Measurements from ENCODE around the gene DGCR6L.
"Not testable (repeated sequence)": the region's sequence is repeated elsewhere in the genome, so short reads cannot be mapped to it uniquely, and the experiment has no call there.

Gene DGCR6L

DNA sequence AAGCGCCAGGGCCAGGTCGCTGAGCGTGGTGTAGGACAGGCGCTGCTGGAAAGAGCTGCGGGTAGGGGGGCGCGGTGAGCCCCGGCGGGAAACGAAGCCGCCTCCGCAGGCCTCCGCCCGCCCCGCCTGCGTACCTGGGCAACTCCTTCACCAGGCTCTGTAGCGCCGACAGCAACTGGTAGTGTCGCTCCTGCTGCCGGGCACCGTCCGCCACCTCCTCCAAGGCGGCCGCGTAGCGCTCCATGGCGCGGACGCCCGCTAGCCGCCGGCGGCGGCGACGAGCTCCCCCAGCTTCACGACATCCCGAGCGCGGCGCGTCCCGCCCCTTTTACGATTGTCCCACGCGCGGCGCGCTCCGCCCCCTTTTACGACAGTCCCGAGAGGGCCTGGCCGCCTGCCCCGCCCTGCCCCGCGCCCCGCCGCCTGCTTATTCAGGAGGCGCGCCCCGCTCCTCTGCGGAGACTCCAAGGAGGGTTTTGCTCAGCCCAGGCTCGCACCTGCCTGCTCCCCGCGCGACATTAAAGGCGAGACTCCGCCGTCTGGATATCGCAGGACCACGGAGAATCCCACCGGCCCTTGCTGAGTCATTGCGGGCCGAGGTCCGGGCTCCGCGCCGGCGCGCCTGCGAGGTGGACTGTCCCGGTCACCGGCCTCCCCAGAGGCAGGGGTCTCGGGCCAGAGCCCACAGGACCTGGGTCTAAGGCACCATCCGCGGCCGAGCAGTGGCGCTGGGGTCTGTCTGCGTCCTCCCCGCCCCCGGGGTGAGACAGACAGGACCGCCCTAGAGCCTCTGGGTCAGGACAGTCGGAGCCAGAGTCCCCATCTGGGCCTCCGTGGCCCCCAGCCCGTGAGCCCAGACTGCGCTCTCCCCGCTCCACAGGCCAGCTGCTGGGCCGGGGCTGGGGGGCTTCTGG, at the start of gene DGCR6L:
Gene DGCR6L, minus strand, starts transcription at position 316 of the 914 bp plus-strand sequence. Its CDS starts 72 bp downstream, at position 244.
- Mint-ChIP-seq H3K36me3 (ENCODE audit: insufficient read depth) (peaks cover 5% of the 10 kb centered on the region), H3K4me1 (peaks cover 48% of the 10 kb centered on the region), H3K27ac (ENCODE audit: low read depth) (peak within 1 kb of the TSS; percentile 82), H3K4me3 (peak within 1 kb of the TSS; percentile 92), H3K9me3 (no peaks in the 10 kb centered on the region), H3K27me3 (no peaks in the 10 kb centered on the region)
- ATAC-seq (replicated peaks; ENCODE audit: extremely low read depth, poor library complexity, severe bottlenecking) (peak; percentile 83), DNase-seq (ENCODE audit: low spot score in 2 of 2) (peak; percentile 93 to 94)

- H3K27me3 Mint-ChIP-seq: peaks cover 15% of the 10 kb centered on the region
- not testable (repeated sequence) for ATAC-seq (replicated peaks; ENCODE audit: extremely low read depth, poor library complexity, severe bottlenecking); DNase-seq (ENCODE audit: low spot score in 2 of 2); H3K4me1 Mint-ChIP-seq; H3K9me3 Mint-ChIP-seq; H3K36me3 Mint-ChIP-seq (ENCODE audit: insufficient read depth); H3K4me3 Mint-ChIP-seq; H3K27ac Mint-ChIP-seq (ENCODE audit: low read depth)
Measured at GRCh38 chr22:20368875-20369274, 49.0 kb upstream of the DGCR6L start.

DNA sequence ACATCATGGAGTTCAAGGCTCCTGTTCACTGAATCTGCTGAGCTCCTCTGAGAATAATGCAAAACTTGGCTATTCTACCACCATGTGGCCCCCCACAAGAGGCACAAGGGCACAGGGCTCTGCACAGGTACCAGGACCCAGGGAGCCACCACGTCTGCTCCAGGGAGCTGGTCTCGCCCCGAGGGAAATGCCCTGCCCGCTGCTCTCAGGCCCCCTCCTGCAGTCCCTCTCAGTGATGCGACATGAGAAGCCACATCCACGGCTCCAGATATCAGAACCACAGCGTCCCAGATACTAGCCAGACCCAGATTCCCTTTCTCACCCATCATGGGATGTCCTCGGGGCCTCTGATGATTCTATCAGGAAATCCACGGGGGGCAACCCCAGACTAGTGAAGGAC, 47.0 kb upstream of the DGCR6L start:
- H3K9me3 Mint-ChIP-seq; H3K27ac Mint-ChIP-seq (ENCODE audit: low read depth); H3K4me3 Mint-ChIP-seq; DNase-seq (ENCODE audit: low spot score in 2 of 2); H3K36me3 Mint-ChIP-seq (ENCODE audit: insufficient read depth); H3K4me1 Mint-ChIP-seq; ATAC-seq (replicated peaks; ENCODE audit: extremely low read depth, poor library complexity, severe bottlenecking): not testable (repeated sequence)
- peaks cover 11% of the 10 kb centered on the region for H3K27me3 Mint-ChIP-seq

GRCh38 chr22:20364335-20365260, 44.7 kb upstream of the DGCR6L start:
- not testable (repeated sequence) for DNase-seq (ENCODE audit: low spot score in 2 of 2); H3K4me3 Mint-ChIP-seq; H3K36me3 Mint-ChIP-seq (ENCODE audit: insufficient read depth); H3K4me1 Mint-ChIP-seq; H3K27ac Mint-ChIP-seq (ENCODE audit: low read depth); ATAC-seq (replicated peaks; ENCODE audit: extremely low read depth, poor library complexity, severe bottlenecking); H3K9me3 Mint-ChIP-seq
- H3K27me3 Mint-ChIP-seq: peaks cover 11% of the 10 kb centered on the region

DNA sequence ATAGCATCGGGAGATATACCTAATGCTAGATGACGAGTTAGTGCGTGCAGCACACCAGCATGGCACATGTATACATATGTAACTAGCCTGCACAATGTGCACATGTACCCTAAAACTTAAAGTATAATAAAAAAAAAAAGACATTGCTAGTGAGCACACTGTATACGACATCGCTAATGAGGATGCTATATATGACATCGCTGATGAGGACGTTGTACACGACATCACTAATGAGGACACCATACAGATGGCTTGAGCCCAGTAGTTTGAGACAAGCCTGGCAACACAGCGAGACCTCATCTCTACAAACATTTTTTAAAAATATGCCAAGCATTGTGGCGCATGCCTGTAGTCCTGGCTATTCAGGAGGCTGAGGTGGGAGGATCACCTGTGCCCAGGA, 42.5 kb upstream of the DGCR6L start:
- not testable (repeated sequence) for H3K27ac Mint-ChIP-seq (ENCODE audit: low read depth); H3K9me3 Mint-ChIP-seq; ATAC-seq (replicated peaks; ENCODE audit: extremely low read depth, poor library complexity, severe bottlenecking); H3K27me3 Mint-ChIP-seq; H3K4me3 Mint-ChIP-seq; H3K4me1 Mint-ChIP-seq; DNase-seq (ENCODE audit: low spot score in 2 of 2); H3K36me3 Mint-ChIP-seq (ENCODE audit: insufficient read depth)

DNA sequence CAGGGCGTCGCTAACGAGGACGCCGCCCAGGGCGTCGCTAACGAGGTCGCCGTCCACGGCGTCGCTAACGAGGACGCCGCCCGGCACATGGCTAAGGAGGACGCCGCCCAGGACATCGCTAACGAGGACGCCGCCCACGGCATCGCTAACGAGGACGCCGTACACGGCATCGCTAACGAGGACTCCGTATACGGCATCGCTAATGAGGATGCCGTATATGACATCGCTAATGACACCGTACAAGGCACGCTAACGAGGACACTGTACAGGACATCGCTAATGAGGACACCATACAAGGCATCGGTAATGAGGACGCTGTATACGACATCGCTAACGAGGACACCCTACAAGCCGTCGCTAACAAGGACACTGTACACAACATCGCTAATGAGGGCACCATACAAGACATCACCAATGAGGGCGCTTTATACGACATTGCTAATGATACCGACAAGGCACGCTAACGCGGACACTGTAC, 41.9 kb upstream of the DGCR6L start:
- not testable (repeated sequence) for H3K36me3 Mint-ChIP-seq (ENCODE audit: insufficient read depth)

GRCh38 chr22:20360866-20361751, 41.2 kb upstream of the DGCR6L start:
- H3K27me3 Mint-ChIP-seq; DNase-seq (ENCODE audit: low spot score in 2 of 2); H3K4me3 Mint-ChIP-seq; H3K9me3 Mint-ChIP-seq; H3K36me3 Mint-ChIP-seq (ENCODE audit: insufficient read depth); ATAC-seq (replicated peaks; ENCODE audit: extremely low read depth, poor library complexity, severe bottlenecking); H3K27ac Mint-ChIP-seq (ENCODE audit: low read depth); H3K4me1 Mint-ChIP-seq: not testable (repeated sequence)

More for the DNA sequence above, 41.9 kb upstream of the DGCR6L start:
- not testable (repeated sequence) for H3K9me3 Mint-ChIP-seq; DNase-seq (ENCODE audit: low spot score in 2 of 2); H3K4me1 Mint-ChIP-seq; H3K27me3 Mint-ChIP-seq; H3K4me3 Mint-ChIP-seq; H3K27ac Mint-ChIP-seq (ENCODE audit: low read depth); ATAC-seq (replicated peaks; ENCODE audit: extremely low read depth, poor library complexity, severe bottlenecking)

GRCh38 chr22:20360261-20360660, 40.4 kb upstream of the DGCR6L start:
- H3K36me3 Mint-ChIP-seq (ENCODE audit: insufficient read depth); DNase-seq (ENCODE audit: low spot score in 2 of 2); H3K27ac Mint-ChIP-seq (ENCODE audit: low read depth); H3K4me1 Mint-ChIP-seq; H3K27me3 Mint-ChIP-seq; H3K4me3 Mint-ChIP-seq; H3K9me3 Mint-ChIP-seq; ATAC-seq (replicated peaks; ENCODE audit: extremely low read depth, poor library complexity, severe bottlenecking): not testable (repeated sequence)

- H3K27ac Mint-ChIP-seq (ENCODE audit: low read depth); H3K9me3 Mint-ChIP-seq; H3K4me3 Mint-ChIP-seq; ATAC-seq (replicated peaks; ENCODE audit: extremely low read depth, poor library complexity, severe bottlenecking); DNase-seq (ENCODE audit: low spot score in 2 of 2); H3K27me3 Mint-ChIP-seq; H3K4me1 Mint-ChIP-seq; H3K36me3 Mint-ChIP-seq (ENCODE audit: insufficient read depth): not testable (repeated sequence)
Measured at GRCh38 chr22:20358503-20359239, 38.8 kb upstream of the DGCR6L start.

GRCh38 chr22:20357967-20358366, 38.1 kb upstream of the DGCR6L start:
- H3K27ac Mint-ChIP-seq (ENCODE audit: low read depth); H3K27me3 Mint-ChIP-seq; H3K4me3 Mint-ChIP-seq; H3K36me3 Mint-ChIP-seq (ENCODE audit: insufficient read depth); DNase-seq (ENCODE audit: low spot score in 2 of 2); H3K4me1 Mint-ChIP-seq; ATAC-seq (replicated peaks; ENCODE audit: extremely low read depth, poor library complexity, severe bottlenecking); H3K9me3 Mint-ChIP-seq: not testable (repeated sequence)

GRCh38 chr22:20356906-20357305, 37.0 kb upstream of the DGCR6L start:
- not testable (repeated sequence) for H3K9me3 Mint-ChIP-seq; ATAC-seq (replicated peaks; ENCODE audit: extremely low read depth, poor library complexity, severe bottlenecking); H3K4me3 Mint-ChIP-seq; H3K27ac Mint-ChIP-seq (ENCODE audit: low read depth); H3K36me3 Mint-ChIP-seq (ENCODE audit: insufficient read depth); DNase-seq (ENCODE audit: low spot score in 2 of 2); H3K27me3 Mint-ChIP-seq; H3K4me1 Mint-ChIP-seq
